HepG2 (cell line): ENCODE results near the gene DMRTB1.

Source experiments
- FOXA3 ChIP-seq: IDR thresholded peaks from 2 replicates; pipeline ENCODE4 v1.6.1; 2016; ENCODE audit warnings: missing genetic modification reagents, missing compliant biosample characterization
- POLR2AphosphoS2 ChIP-seq: IDR thresholded peaks from 2 replicates; pipeline ENCODE4 v1.6.1; 2011; ENCODE audit warnings: low read depth, low read length, improper control_type of control experiment
- ZBTB3 ChIP-seq: sonication (generic); formaldehyde crosslinking; IDR thresholded peaks from 2 replicates; pipeline ENCODE4 v1.4.0; 2020; ENCODE audit warnings: low read depth, mild to moderate bottlenecking, moderate library complexity, missing genetic modification reagents, borderline replicate concordance

GRCh38 chr1:53509775-53510174 lies 50.6 kb downstream of the DMRTB1 start:
- TF ChIP-seq POLR2AphosphoS2 (no peak), FOXA3 (CRISPR knock-in tag) (no peak), ZBTB3 (CRISPR knock-in tag) (no peak)
